SK-N-SH treated with all-trans-retinoic acid at 6 μM for 48 hours (cell line): Measurements from ENCODE around the gene NPIPA8.
"Not testable (repeated sequence)": the region's sequence is repeated elsewhere in the genome, so short reads cannot be mapped to it uniquely, and the experiment has no call there.

Experiments
- ATAC-seq: fragments of 200-7000 bp; cut with Tn5 transposase; 3 replicates; pipeline ENCODE4 v1.9.1; 2020; ENCODE audit warnings: mild to moderate bottlenecking, moderate library complexity

The NPIPA8 gene

GRCh38 chr16:18336636-18337035, at the start of gene NPIPA8:
NPIPA8 (minus strand) TSS chr16:18336736; CDS start chr16:18332662, 4,074 bp downstream.
- ATAC-seq, result not testable (repeated sequence)

- not testable (repeated sequence) for ATAC-seq
These were observed 48.7 kb upstream of the NPIPA8 start for GRCh38 chr16:18385285-18385684.

- not testable (repeated sequence) for ATAC-seq
These were observed 48.3 kb upstream of the NPIPA8 start for GRCh38 chr16:18384869-18385268.

- ATAC-seq, result not testable (repeated sequence)
These were observed 47.6 kb upstream of the NPIPA8 start for GRCh38 chr16:18384098-18384636.

GRCh38 chr16:18382696-18383095, 46.2 kb upstream of the NPIPA8 start:
- not testable (repeated sequence) for ATAC-seq

GRCh38 chr16:18347742-18348141, 11.2 kb upstream of the NPIPA8 start:
- ATAC-seq, result not testable (repeated sequence)

- not testable (repeated sequence) for ATAC-seq
These were observed 10.5 kb upstream of the NPIPA8 start for GRCh38 chr16:18346993-18347392.

- ATAC-seq, result not testable (repeated sequence)
These were observed 8.1 kb upstream of the NPIPA8 start for GRCh38 chr16:18344634-18345033.

GRCh38 chr16:18341986-18342385, 5.5 kb upstream of the NPIPA8 start:
- not testable (repeated sequence) for ATAC-seq

- ATAC-seq, result not testable (repeated sequence)
These were observed 5.0 kb upstream of the NPIPA8 start for GRCh38 chr16:18341417-18341960.

- not testable (repeated sequence) for ATAC-seq
These were observed 2.7 kb upstream of the NPIPA8 start for GRCh38 chr16:18339210-18339609.

GRCh38 chr16:18311811-18312210, 24.7 kb downstream of the NPIPA8 start:
- not testable (repeated sequence) for ATAC-seq

- not testable (repeated sequence) for ATAC-seq
These were observed 27.4 kb downstream of the NPIPA8 start for GRCh38 chr16:18309159-18309558.

- not testable (repeated sequence) for ATAC-seq
These were observed 29.3 kb downstream of the NPIPA8 start for GRCh38 chr16:18307241-18307640.

GRCh38 chr16:18306066-18306465, 30.5 kb downstream of the NPIPA8 start:
- ATAC-seq, result not testable (repeated sequence)

- not testable (repeated sequence) for ATAC-seq
These were observed 33.4 kb downstream of the NPIPA8 start for GRCh38 chr16:18303059-18303706.

GRCh38 chr16:18297714-18298113, 38.8 kb downstream of the NPIPA8 start:
- not testable (repeated sequence) for ATAC-seq

GRCh38 chr16:18296931-18297330, 39.6 kb downstream of the NPIPA8 start:
- not testable (repeated sequence) for ATAC-seq

GRCh38 chr16:18294371-18294770, 42.2 kb downstream of the NPIPA8 start:
- not testable (repeated sequence) for ATAC-seq

GRCh38 chr16:18293337-18293956, 43.1 kb downstream of the NPIPA8 start:
- ATAC-seq, result not testable (repeated sequence)

- not testable (repeated sequence) for ATAC-seq
These were observed 45.6 kb downstream of the NPIPA8 start for GRCh38 chr16:18290959-18291358.

GRCh38 chr16:18286342-18286741, 50.2 kb downstream of the NPIPA8 start:
- ATAC-seq, result not testable (repeated sequence)

- ATAC-seq, result not testable (repeated sequence)
These were observed 56.2 kb downstream of the NPIPA8 start for GRCh38 chr16:18280319-18280718.

GRCh38 chr16:18276756-18277155, 59.8 kb downstream of the NPIPA8 start:
- not testable (repeated sequence) for ATAC-seq
